ENCODE data around the gene KRTAP15-1.

Gene KRTAP15-1, protein sequence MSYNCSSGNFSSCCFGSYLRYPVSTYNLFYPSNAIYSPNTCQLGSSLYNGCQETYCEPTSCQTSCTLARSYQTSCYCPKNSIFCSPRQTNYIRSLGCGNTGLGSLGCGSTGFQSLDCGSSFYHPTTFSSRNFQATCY

DNA sequence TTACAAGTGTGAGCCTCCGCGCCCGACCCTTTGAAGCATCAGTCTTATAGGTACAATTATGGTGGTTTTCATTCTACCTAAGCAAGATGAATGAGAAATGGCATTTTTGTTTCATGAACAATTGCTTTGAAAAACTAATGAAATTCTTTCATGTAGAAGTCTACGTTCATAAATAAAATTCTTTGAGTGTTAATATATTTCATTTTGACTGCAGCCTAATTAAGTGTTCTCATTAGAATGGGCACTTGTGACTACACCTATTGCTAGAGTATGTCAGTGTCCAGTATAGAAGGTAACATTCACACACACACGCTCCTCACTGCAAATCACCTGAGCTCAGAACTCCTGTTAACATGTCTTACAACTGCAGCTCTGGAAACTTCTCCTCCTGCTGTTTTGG, at the start of gene KRTAP15-1:
KRTAP15-1 (plus strand) TSS at position 301 of the 400 bp plus-strand sequence; CDS start at position 354, 53 bp downstream.
- DNase-seq (ENCODE audit: low spot score) = no peak

DNA sequence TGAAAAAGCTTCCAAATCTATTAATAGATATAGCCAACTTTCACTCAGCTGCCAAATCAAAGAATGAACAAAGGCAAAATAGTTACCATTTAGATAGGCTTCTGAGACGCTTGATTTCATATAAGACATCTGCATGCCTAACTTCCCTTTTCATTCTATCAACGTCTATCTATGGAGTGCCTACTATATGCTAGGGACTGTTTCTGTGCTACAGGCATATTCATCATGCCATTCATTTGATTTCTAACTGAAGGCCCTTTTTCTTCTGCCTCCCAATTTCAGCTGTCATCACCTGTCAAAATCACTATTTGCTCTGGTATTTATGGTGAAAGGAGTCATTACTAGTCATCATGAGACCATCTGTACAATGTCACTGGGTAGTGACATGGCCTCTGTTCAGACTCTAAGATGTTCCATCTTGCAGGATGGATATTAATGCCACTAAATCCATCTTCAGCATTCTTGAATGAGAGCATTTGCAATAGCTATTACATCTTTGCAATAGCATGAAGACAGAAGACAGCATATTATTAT, 48.5 kb upstream of the KRTAP15-1 start:
- no peak for DNase-seq (ENCODE audit: low spot score)

DNA sequence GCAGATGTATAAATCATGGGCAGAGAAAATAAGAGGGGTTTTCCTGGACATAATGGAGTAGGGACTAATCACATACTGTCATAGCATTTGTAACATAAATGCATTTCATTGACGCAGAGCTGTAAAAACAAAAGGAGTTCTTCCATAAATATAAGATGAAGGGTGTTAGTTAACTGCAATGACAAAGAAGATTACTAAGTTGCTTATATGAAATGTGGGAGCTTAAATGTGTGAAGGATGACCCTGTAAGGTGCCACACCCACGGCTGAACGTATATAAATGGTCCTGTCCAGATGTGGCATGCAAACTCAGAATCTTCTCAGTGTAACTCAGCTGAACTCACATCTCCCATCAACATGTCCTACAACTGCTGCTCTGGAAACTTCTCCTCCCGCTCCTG, 44.3 kb upstream of the KRTAP15-1 start, which contains the start of gene KRTAP13-1:
KRTAP13-1 (plus strand) TSS at position 301 of the 400 bp plus-strand sequence; CDS start at position 357, 56 bp downstream.
- no peak for DNase-seq (ENCODE audit: low spot score)

DNA sequence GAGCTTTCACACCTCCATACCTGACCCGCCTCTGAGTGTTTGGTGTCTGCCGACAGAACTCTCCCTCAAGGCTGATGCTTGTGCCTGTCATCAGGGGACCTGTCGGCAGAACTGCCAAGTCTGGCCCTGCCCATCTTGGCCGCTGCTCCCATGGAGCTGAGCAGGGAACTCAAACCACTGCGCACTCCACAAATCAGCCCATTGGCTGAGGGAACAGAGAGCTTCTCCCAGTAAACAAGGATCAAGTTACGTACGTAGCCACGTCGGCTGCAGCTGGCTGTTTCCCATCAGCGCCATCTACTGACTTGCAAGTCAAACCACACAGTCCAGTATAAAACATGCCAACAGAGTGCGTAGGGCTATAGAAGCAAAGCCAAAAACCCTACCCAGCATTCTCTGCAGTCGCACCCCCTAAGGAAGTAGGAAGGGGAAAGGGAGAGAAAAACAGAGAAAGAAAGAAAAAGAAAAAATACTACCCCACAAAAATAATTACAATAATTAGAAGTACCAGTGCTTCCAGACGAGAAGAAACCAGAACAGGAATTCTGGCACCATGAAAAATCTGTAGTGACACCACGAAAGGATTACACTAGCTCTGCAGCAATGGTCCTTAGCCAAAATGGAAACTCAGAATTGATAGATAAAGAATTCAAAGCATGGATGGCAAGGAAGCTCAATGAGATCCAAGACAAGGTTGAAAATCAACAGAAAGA, 31.1 kb upstream of the KRTAP15-1 start:
- DNase-seq (ENCODE audit: low spot score) = no peak

DNA sequence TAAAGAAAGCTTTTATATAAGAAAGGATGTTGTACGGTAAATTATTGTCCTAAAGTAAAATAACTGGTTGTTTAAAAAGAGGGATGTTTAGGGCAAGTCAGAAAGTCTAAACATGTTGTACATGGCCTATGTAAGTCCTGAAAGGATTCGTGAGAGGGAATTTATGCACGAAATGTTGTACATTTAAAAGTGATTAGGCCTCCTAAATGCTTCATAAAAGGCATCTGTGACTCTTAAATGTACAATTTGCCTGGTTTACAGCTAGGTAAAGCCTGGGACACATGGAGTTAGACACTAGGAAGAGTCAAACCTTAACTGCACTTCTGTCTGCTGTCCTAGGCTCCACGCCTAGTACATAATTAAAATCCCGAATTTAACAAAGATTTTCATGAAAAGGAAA, 24.1 kb upstream of the KRTAP15-1 start:
- DNase-seq (ENCODE audit: low spot score) = no peak

DNA sequence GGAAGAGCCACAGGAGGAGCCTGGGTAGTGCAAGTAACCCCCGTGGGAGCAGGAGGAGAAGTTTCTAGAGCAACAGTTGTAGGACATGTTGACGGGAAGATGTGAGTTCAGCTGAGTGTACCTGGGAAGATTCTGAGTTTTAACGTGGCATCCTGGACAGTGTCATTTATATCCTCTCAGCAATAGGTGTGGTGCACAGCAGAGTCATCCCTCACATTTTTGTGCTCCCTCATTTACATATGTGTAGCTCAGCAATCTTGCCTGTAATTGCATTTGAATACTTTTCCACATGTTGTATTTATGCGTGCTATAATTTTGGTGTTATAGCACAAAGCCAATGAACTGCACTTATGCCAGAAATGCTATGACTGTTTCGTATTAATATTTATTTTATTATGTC, 14.2 kb upstream of the KRTAP15-1 start, which contains the start of gene KRTAP13-3:
KRTAP13-3 (minus strand) TSS at position 101 of the 400 bp plus-strand sequence; CDS start at position 87, 14 bp downstream.
- no peak for DNase-seq (ENCODE audit: low spot score)

DNA sequence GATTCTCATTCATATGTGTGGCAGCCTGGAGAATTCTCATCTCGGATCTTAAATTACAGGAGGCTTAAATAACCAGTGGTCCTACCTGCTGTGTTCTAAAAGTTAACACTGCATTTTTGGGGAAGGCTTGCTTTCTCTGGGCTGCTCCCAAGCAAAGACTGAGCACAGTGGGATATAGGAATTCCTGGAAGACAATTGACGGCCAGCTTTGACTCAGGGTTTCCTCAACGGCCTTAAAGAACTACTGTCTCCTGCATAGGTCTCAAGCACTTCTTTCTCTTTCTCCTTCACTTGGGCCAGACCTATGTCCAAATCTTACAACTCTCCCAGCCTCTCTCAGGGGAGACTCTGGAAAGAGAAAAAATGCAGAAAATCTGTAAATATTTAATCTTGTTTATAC, 13.3 kb upstream of the KRTAP15-1 start:
- no peak for DNase-seq (ENCODE audit: low spot score)

DNA sequence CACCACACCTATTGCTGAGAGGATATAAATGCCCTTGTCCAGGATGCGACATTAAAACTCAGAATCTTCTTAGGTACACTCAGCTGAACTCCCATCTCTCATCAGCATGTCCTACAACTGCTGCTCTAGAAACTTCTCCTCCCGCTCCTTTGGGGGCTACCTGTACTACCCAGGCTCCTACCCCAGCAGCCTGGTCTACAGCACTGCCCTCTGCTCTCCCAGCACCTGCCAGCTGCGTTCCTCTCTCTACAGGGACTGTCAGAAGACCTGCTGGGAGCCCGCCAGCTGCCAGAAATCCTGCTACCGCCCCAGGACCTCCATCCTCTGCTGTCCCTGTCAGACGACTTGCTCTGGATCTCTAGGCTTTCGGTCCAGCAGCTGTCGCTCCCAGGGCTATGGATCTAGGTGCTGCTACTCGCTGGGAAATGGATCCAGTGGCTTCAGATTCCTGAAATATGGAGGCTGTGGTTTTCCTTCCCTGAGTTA, 9.9 kb upstream of the KRTAP15-1 start, which contains the start of gene KRTAP13-4:
KRTAP13-4 (plus strand) TSS at position 51 of the 486 bp plus-strand sequence; CDS start at position 107, 56 bp downstream.
- no peak for DNase-seq (ENCODE audit: low spot score)

DNA sequence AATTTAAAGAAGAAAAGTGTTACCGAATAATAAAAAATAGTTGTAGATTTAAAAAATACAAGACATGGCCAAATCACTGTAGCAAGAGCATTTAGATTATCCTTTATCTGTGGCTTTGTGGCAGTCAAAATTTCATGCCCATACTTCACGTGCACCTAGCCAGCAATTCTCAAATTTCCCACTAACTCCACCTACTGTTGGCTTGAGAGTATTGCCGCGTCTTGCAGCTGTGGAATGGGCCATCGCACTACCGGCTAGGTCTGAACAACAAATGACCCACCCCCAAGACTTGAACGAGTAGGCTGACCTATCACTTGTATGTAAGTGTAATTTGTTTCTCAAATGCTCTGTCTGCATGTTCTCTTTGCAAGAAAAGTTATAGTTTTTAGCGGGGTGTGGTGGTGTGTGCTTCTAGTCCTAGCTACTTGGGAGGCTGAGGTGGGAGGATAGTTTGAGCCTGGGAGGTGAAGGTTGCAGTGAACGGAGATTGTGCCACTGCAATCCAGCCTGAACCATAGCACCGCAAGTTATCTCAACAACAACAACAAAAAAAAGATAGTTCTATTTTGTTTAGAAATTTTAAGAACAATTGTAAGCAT, 5.9 kb upstream of the KRTAP15-1 start:
- DNase-seq (ENCODE audit: low spot score) = no peak

DNA sequence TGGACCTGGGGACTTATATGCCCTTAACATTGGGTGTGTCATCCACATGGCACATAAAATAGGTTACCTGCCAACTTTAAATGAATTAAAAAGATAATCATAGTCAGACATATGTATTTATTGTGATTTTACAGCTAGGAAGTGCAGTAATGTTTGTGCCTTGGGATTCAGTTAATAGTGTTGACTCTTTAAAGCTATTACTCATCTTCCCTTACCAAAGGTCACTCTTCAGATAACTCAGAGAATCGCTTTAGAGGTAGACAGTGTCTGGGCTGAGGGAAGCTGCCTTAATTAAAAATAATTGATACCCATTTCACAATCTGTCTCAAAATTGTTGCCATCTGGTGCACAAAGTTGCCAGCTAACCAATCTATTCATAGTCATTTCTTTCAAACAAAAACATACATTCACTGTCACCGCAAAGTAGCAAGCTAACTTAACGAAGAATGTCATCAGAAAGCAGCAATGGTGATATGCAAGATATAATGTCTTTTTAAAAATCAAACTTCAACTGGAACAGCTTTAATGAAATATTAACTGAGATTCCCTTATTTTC, 3.0 kb upstream of the KRTAP15-1 start:
- DNase-seq (ENCODE audit: low spot score) = no peak

DNA sequence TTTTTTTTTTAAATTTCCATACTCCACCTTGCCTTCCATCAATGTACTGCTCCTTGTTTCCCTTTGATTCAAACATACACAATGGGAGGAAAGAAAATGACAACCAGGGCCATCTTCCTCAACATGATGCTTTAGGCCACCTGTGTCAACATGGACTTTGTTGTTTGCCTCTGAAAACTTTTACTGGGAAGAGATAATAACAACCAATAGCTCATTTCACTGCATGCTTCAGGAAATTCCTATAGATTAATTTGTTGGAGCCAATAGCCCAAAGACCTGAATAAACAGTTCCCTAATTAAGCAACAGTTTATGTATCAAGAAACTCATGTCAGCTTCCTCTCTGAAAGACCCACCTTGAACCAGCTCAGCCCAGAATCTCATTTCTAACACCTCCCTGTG, 3.2 kb downstream of the KRTAP15-1 start:
- DNase-seq (ENCODE audit: low spot score) = no peak

DNA sequence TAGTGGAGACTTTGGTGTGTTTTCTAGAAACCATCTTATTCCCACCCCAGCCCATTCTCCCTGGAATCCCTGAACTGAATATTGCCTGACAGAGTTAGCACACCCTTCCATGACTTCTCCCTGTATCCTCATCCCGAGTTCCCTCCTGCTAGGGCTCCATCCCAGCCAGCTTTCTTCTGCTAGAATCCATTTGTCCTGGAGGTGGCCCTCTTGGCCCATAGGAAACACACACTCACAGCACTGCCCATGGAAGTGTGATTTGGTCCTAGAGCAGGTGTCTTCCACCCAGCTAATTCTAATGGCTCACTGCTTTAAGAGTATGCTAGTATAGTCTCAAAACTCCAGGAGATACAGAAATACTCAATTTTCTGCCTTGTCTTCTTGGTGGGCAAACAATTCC, 4.1 kb downstream of the KRTAP15-1 start:
- no peak for DNase-seq (ENCODE audit: low spot score)

DNA sequence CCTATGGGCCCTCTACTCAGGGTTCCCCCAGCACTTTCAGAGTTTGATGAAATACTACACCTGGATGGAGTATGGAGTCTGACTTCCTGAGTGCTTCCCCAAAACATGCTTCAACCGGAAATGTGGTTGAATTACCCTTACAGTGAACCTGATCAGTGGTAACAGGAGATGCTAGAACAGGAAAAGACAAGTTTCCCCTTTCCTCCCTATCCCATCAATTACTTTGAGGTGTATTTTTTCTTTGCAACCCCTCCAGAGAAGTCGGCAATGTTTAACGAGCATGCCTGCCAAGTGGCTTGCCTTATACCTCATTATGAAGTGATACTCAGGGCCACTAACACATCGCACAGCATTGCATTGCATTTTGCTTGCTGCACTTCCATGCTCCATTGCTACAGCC, 7.0 kb downstream of the KRTAP15-1 start:
- DNase-seq (ENCODE audit: low spot score) = no peak

DNA sequence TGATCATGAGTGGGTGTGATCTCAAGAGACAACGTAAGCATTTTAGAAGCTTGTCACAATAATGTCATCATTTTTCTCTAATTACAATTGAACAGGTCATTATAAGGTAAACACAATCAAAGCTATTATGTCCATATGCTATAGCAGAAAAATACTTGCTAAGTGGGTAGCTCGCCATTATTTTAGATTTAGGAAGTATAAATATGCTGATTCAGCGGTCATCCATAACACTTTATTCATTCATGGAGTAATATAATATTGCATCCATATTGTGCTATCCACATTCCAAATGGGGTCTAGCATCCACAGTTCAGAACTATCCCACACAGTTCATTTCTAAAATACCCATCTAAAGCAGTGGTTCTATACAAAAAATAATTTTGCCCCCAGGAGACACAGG, 8.4 kb downstream of the KRTAP15-1 start:
- DNase-seq (ENCODE audit: low spot score) = no peak

DNA sequence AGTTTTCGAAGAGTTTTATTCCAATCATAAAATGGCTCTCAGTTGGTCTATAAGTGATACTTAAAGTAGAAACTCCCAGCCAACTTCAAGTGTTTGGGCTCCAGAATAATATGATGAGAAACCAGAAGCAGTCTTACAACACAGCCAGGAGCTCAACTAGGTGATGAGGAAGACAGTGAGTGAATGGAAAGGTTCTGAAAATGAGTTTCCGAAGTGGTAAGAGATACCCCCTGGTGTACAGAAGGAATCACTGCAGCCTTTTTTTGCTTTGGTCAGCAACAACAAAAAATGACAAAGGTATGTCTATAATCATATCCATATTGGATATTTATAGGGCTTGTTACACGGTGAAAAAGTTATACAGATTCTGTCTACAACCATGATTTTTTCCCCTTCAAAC, 23.6 kb downstream of the KRTAP15-1 start:
- DNase-seq (ENCODE audit: low spot score) = no peak

DNA sequence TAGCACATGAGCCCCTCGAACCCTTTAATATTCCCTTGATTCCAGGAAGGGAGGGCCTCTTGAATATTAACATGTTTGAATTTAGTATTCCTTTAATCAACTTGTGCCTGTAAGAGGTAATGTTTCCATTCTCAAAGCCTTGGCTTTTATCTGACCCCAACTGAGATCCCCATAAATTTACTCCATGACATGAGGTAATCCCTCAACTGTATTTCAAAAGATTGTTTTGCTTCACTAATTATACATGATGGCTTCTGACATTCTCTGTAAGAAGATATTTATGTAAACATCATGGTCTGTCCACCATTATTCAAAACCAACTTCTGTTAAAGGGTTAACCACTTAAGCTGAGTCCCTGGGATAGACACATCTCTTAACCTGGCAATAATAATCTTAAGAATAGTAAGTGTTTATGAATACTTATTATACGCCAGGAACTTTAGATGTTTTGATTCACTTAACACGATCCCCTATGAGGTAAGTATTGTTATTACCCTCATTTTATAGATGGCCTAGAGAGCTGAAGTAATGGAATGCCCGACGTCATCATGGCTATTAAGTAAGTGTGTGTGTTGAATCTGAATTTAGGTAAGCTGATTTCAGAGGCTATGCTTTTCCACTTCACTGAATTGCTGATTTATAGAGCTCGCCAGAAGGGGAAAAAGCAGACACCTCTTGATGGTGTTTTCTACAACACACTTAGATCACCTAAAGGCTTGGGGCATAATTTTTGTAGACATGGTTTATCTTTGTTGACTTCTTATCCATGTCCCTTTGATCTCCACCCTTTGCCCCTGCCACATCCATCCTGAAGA, 29.0 kb downstream of the KRTAP15-1 start:
- no peak for DNase-seq (ENCODE audit: low spot score)

DNA sequence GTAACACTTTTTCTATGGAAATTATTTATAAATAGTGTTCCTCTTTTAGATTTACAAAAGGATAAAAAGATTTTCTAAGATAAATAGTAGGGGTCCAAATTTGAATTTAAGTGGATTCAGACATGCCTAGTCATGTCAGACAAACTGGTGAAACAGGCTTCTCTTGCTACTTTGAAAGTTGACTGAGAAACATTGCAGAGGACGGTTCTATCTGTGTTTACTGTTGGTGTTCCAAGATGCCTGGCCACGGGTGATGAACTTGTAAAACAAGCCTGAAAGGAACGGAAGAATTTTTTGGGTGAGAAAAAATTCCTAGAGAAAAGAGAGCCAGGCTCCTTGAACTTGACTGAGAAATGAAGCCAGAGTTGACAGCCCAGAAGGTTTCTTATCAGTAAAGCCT, 37.9 kb downstream of the KRTAP15-1 start:
- no peak for DNase-seq (ENCODE audit: low spot score)

DNA sequence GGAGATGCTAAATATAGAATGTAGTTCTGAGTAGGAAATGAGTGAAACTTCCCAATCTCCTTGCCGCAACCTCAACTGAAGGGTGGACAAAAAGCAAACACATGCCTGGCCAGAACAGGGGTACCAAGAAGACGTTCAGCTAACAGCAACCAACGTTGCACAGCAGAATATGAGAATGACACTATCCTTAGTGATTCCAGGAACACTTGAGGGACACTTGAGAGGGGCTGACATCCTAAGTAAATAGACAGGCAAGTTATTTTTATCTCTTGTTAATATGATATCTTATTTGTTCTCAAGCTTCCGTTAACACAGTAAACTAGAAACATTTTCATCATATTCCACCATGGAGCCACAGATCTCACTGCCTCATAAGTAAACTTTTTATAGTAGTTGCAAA, 39.2 kb downstream of the KRTAP15-1 start:
- no peak for DNase-seq (ENCODE audit: low spot score)

DNA sequence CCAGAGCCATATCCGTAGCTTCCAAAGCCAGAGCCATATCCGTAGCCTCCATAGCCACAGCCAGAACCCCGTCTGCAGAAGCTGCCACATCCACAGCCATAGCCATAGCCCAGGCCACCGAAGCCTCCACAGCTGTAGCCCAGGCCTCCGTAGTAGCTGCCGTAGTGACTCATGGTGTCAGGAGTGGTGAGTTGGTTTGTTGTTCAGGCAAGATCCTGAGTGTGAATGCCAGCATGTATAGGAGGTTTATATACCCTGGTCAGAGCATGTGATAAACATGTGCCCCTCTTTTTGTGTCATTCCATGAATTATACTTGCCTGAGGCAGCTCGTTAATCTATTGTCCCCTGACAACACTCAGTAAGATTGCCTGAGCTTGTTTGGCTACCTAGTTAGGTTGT, 40.1 kb downstream of the KRTAP15-1 start, which contains the start of gene KRTAP19-1:
KRTAP19-1 (minus strand) TSS at position 223 of the 400 bp plus-strand sequence; CDS start at position 173, 50 bp downstream.
- no peak for DNase-seq (ENCODE audit: low spot score)

DNA sequence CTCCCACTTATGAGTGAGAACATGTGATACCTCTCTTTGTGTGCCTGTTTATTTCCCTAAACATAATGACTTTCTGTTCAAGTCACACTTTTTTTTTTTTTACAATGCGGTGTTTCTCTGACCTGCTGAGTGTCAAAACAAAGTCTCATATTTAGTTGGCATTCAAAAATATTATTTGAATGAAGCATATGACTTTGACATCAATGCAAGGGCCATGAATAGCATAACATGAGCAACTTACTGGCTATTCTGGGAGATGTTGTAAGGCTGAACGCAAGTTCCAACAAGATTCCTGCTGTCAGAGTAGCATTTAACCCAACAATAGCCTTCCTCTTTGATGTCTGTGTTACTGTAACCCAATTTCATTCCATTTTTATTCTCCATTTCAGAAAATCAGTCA, 42.1 kb downstream of the KRTAP15-1 start:
- no peak for DNase-seq (ENCODE audit: low spot score)

DNA sequence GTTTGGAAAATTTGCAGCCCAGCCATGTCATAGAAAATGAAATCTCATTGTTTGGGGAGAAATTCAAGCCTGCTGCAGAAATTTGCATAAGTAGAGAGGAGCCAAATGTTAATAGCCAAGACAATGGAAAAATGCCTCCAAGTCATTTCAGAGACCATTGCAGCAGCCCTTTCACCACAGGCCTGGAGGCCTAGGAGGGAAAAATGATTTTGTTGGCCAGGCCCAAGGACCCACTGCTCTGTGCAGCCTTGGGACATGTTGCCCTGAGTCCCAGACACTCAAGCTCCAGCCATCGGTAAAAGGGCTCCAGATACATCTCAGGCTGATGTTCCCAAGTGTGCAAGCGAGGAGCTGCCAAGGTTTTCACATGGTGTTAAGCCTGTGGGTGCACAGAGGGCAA, 46.1 kb downstream of the KRTAP15-1 start:
- no peak for DNase-seq (ENCODE audit: low spot score)

Data from CD4-positive, alpha-beta T cell treated with Interleukin-6 at 100 ng/mL for 8 hours (primary cell).